Measurements from ENCODE around the gene TNFSF11. TPM values are rescaled to one million over a fixed set of nuclear protein-coding genes. Genes with fewer than 3 reads are reported as not detected.

Gene TNFSF11, protein sequence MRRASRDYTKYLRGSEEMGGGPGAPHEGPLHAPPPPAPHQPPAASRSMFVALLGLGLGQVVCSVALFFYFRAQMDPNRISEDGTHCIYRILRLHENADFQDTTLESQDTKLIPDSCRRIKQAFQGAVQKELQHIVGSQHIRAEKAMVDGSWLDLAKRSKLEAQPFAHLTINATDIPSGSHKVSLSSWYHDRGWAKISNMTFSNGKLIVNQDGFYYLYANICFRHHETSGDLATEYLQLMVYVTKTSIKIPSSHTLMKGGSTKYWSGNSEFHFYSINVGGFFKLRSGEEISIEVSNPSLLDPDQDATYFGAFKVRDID
- total RNA-seq (2014; rRNA removed; shearing (Covaris generic)): not detected in 2 replicates

DNA sequence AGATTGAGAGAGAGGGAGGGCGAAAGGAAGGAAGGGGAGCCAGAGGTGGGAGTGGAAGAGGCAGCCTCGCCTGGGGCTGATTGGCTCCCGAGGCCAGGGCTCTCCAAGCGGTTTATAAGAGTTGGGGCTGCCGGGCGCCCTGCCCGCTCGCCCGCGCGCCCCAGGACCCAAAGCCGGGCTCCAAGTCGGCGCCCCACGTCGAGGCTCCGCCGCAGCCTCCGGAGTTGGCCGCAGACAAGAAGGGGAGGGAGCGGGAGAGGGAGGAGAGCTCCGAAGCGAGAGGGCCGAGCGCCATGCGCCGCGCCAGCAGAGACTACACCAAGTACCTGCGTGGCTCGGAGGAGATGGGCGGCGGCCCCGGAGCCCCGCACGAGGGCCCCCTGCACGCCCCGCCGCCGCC lies at the start of gene TNFSF11:
Gene TNFSF11, plus strand, starts transcription at position 142 of the 400 bp plus-strand sequence. Its CDS starts 152 bp downstream, at position 294.
- no peak for DNase-seq (ENCODE audit: low spot score)

GRCh38 chr13:42524487-42525034 lies 49.4 kb upstream of the TNFSF11 start:
- peak; percentile 78 for DNase-seq (ENCODE audit: low spot score)

- DNase-seq (ENCODE audit: low spot score): peak; percentile 94
Measured at GRCh38 chr13:42525035-42525504, 48.9 kb upstream of the TNFSF11 start.

GRCh38 chr13:42526276-42526675 lies 47.7 kb upstream of the TNFSF11 start:
- DNase-seq (ENCODE audit: low spot score): no peak

DNA sequence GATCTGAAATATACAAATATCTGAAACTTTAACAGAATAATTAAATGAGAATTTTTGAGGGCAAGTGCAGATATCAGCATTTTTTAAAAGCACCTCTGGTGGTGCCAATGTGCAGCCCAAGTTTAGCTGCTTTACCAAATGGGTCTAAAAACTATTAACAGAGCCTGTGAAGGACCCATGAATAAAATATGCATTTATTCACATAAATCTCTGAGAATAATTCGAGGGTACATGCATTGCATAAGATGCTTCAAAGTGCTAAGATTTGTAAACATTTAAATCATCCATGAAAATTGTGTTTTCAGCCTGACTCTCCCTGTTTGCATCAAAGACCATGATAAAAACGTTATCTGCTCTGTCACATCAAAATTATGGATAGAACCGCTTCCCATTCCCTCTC lies 47.1 kb upstream of the TNFSF11 start:
- no peak for DNase-seq (ENCODE audit: low spot score)

GRCh38 chr13:42532561-42533335 lies 41.2 kb upstream of the TNFSF11 start:
- DNase-seq (ENCODE audit: low spot score): peak; percentile 32

DNA sequence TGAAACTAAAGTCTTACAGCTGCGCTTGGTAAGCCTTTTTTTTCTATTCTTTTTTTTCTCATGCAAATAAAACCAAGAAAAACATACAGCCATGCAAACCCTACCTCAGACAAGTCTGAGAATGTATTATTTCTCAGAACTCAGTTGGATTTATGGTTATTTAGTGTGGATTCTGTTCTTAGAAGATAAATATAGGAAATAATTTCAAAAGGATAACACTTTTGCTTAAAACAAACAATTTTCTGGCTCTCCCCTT lies 40.7 kb upstream of the TNFSF11 start:
- DNase-seq (ENCODE audit: low spot score): no peak

- no peak for DNase-seq (ENCODE audit: low spot score)
Measured at GRCh38 chr13:42534785-42535184, 39.2 kb upstream of the TNFSF11 start.

- DNase-seq (ENCODE audit: low spot score): peak; percentile 50
Measured at GRCh38 chr13:42538996-42539395, 35.0 kb upstream of the TNFSF11 start.

GRCh38 chr13:42539670-42540069 lies 34.3 kb upstream of the TNFSF11 start:
- no peak for DNase-seq (ENCODE audit: low spot score)

DNA sequence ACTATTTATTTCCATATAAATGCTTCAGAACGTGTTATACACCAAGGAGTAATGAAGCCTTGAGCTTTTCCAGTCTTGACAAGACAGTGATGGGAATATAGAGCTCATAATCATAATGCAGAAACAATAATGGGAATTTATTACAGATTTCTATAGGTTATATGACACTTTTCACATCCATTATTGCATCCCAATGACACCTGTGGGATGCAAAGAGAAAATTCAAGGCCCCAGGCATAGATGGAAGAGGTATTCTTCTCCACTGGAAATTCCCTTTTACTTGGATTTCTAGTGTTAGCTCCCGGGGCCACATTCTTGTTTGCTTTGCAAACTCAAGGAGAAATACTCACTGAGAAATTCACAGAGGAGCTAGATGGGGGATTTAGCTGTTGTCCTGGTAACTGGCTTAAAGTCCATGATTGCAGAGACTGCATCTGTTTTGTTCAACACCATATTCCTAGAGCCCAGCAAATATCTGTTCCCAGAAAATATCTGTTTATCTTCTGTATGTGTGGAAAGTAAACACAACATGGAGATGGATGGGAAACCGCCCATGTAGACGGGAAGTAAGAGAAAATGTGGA lies 30.6 kb upstream of the TNFSF11 start:
- DNase-seq (ENCODE audit: low spot score): no peak

DNA sequence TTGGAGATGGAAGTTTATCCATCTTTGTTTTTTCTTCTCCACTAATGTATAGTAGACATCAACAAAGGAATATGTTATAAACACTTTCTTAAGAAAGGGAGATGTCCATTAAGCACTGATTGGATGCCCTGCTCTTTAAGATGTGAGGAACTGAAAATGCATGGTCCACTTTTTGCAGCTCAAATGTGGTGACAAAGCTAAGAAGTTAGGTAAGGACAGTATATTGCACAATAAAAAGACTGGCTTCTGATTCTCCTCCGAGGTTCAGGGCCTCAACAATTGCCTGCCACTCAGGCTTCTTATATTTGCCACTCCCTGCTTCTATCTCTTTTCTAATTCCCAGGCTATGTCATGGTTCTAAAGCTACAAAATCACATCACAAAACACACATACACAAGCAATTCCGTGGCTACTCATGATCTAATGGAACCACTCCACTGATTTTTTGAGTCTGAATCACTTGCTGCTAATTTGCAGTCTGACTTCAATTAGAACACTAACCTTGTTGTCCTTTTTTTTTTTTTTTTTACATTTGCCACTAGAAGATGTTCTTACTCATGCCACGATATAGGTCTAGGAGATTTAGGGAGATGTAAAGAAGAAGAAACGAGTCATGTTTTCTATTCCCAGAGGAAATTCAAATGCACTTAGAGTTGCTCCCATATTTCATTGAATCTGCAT lies 29.6 kb upstream of the TNFSF11 start:
- DNase-seq (ENCODE audit: low spot score): no peak

- DNase-seq (ENCODE audit: low spot score): no peak
Measured at GRCh38 chr13:42545842-42546241, 28.1 kb upstream of the TNFSF11 start.

DNA sequence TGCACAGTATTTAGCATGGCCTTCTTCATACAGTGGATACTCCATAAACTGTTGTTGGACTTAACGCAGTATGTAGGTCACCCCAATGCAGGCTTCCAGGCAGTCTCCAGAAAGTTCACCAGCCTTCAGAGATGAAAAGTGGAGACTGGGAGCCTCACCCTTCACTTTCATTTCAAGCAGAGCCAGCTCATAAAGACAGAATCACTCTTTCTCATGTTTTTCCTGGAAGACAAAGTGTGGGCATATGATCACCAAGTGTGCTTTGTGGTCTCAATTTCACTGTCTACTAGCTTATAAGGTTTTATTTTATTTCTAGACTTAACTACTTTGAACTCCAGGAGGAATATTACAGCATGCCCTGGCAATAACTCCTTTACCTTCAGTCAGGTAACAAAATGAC lies 26.3 kb upstream of the TNFSF11 start:
- no peak for DNase-seq (ENCODE audit: low spot score)

DNA sequence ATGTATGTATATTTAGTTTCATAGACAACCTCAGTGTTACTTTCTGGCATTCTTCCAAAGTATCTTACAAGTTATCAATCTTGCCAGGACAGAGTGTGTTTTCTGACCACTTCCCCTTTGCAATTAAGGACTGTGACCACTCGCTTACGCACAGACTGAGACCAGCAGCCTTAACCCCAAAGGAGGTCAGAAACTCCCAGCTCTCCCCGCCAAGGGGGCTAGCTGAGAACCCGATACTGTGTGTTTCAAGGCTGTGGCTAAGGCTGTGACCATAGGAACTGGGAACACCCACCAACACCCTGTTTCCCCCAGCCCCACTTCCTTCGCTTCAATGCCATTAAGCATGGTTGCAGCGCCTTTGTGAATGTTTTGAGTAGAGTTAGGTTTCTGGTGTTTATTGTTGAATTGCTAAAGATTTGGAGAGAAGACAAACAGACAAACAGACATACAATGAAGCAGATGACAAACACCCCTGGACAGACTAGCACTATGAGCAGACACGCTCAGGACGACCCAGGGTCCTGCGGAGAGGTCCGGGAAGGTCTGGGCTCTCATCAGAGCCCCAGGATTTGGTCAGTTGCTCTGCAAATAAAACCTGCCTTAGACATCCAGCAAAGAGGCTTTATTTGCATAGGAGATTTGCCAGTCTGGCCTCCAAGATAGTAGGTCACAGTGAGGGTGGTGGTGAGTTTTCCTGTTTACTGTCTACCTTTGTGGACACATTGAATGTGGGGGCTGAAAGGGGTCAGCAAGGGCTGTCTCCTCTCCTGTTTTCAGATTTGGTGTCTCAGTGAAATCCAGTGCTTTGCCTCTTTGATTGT lies 25.0 kb upstream of the TNFSF11 start:
- DNase-seq (ENCODE audit: low spot score): no peak

DNA sequence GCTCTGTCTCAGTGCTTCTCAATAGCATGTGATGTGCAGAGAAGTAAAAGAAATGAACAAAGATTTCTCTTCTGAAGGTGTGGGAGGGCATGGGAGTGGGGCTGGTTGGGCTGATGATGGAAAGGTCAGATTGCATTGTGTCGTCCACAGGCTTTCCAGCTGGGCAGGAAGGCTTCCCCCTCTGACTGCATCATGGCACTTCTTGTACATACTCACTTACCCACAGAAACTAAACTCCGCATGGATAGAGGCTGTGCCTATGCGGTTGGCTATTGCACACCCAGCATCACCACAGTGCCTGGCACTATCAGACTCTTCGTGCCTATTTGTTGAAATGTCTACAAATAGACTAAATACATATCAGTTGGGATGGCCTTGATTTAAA lies 24.4 kb upstream of the TNFSF11 start:
- DNase-seq (ENCODE audit: low spot score): no peak

- DNase-seq (ENCODE audit: low spot score): no peak
Measured at GRCh38 chr13:42551611-42552010, 22.3 kb upstream of the TNFSF11 start.

DNA sequence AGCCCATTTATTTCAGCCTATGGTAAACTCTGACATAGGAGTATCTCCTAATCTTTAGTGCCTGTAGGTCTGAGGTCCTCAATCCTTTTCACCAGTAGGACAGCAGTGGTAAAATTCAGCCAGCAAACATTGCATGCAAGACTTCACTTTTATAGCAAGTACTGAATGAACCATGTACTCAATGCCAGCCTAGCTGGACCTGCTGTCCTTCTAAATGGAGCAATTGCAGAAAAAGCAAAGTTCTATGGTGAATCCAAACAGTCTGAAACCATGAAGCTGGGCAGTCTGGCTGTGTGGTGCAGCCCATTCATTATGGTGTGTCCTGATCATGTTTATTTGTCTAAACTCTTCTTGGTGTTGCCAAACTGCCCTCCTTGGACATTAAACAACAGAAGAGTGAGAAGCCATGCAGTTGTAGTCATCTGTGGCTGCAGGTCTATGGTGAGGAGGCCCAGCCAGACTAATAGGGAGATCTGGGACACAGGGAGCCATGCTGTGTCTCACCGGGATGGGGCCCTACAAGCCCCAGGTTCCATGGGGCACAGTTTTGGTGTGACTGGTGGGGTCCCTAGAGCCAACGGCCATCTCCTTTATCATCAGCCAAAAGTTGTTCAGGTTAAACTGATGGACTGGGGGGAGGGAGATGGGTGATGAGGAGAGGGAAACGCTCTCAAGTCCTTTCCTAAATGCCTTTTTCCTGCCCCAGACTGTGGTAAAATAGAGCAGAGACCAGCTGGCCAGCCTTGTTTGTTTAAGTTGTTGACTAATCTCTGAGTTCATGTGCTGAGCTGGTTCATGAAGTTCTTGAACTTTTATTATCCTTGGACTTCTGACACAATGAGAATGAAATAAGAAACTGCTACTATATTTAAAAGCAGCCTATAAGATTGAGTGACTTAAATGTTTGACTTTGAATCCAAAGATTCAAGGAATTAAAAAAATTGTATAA lies 20.6 kb upstream of the TNFSF11 start:
- peak; percentile 60 for DNase-seq (ENCODE audit: low spot score)

GRCh38 chr13:42559057-42559456 lies 14.9 kb upstream of the TNFSF11 start:
- DNase-seq (ENCODE audit: low spot score): no peak
